Measurements from ENCODE around the gene CD40.
A peak's percentile ranks its signal among the peaks of the same experiment; 100 is the strongest.

Gene CD40

DNA sequence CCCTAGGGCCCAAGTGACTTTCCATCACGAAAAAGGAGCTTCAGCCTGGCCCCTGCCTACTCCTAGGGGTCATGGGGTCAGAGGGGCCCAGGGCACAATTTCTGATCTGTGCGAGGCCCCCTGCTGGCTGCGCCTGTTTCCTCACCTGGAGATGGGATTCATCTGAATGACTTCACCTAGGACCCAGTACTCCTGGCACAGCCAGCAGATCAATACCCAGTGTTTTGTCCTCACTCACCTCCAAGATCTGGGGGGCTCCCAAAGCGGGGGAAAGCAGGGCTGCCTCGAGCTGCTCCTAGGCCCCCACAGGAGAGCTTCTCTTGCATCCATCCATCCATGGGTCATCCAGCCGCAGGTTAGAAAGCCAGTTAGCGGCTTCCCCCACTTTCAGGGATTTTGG lies 33.8 kb downstream of the CD40 start:
- DNase-seq, result no peak

DNA sequence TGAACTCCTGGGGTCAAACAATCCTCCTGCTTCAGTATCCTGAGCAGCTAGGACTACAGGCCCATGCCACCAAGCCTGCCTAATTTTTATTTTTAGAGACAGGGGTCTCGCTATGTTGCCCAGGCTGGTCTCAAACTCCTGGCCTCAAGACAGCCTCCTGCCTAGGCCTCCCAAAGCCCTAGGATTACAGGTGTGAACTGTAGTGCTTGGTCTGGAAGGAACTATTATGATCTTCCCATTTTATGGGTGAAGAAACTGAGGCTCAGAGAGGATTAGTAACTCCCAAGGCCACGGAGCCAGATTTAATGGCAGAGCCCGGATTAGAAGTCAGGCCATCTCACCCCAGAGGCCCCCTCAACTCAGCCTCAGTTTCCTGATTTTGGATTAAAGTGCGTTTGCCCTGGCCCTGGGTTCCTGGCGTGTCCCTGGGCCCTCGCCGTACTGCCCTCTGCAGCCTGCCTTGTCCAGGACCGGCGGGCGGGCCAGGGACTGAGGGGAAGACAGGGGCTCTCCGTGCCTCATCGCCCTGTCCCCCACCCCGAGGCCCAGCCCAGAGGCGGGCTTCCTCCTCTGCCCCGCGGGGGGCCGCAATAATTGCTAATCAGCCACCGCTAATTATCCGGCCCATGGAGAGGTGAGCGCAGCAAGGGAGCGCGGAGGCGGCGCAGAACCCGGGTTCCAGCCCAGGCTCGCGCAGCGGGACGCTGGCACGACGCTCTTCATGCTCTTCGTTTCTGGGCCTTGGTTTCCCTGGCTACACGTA lies 34.9 kb downstream of the CD40 start:
- no peak for DNase-seq

DNA sequence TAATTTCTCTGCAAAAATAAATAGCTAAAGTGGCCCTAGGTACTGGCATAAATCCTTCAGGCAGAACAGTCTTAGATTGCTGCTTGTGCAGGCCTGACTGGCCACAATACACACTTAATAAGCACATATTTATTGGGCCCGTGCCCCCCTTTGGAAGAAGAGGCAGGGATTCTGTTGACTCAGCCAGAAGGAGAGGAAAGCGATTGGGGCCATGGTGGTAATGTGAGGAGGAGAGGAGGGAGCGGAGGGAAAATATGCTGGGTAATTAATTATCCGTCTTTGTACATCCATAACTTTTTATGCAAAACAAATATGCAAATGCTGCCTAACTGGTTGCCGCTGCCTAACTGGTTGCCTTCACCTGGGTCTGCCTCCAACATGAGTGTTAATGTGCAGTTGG lies 36.2 kb downstream of the CD40 start:
- no peak for DNase-seq

DNA sequence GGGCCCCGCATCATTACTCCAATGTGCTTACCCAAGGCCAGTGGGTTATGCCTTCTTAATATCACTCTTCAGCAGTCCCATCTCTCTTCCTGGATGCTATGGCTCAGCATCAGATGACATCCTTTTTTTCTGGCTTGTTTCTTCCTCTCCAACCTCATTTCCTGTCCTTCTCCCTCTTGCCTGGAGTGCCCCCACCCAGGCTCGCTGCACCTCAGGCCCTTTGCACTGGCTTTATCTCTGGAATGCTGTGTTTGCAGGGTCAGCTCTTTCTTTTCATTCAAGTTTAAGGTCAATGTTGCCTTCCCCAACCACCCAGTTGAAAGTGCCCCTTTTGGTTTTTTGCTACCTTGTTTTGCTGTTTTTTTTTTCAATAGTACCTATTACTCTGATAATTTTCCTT lies 36.7 kb downstream of the CD40 start:
- DNase-seq, result no peak

DNA sequence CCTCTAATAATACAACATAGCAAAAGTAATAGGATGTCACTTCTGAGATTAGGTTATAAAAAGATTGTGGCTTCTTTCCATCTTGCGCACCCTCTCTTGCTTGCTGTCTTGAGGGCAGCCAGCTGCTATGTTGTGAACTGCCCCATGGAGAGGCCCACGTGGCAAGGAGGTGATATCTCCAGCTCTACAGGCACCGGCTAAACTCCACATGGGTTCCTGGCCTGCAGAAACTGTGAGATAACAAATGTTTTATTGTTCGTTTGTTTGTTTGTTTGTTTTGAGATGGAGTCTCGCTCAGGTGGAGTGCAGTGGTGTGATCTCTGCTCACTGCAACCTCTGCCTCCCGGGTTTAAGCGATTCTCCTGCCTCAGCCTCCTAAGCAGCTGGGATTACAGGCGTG lies 38.0 kb downstream of the CD40 start:
- no peak for DNase-seq

DNA sequence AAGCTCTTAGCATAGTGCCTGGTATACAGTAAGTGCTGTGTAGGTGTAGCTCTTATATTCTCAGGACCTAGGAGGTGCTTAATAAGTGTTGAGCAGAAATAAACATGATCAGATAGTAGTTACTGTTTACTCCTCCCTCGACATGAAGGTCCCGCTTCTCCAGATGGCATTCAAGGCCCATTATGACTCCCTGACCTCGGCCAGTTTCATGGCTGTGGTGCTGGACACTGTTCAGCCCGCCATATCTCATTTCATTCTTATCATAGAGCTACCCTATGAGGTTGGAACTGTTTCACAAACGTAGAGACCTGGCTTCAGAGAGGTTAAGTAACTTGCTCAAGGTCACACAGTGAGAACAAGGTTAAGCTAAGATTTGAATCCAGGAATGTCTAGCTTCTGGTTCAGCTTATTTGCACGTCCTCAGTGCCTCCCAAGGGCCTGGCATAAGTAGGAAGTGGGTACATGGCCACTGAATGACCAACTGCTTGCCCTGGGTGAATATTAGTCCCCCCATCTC lies 39.0 kb downstream of the CD40 start:
- DNase-seq, result no peak

DNA sequence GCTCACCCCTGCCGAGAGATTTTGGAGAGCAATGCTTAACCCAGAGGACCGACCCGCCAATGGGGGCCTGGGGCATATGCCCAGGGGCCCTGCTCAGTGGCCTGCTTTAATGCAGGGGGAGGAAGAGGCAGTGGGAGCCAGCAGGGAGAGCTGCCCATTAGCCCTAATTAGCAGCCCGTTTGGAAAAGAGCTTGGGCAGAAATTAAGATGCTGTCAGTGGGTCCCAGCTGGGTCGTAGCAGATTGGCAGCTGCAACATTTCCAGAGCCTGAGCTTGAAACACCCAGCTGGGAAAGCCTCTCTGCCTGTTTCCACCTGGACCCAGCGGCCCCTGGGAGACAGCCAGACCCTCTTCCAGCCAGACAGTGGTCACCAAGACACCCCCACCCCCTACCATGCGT lies 39.5 kb downstream of the CD40 start:
- DNase-seq, result no peak

DNA sequence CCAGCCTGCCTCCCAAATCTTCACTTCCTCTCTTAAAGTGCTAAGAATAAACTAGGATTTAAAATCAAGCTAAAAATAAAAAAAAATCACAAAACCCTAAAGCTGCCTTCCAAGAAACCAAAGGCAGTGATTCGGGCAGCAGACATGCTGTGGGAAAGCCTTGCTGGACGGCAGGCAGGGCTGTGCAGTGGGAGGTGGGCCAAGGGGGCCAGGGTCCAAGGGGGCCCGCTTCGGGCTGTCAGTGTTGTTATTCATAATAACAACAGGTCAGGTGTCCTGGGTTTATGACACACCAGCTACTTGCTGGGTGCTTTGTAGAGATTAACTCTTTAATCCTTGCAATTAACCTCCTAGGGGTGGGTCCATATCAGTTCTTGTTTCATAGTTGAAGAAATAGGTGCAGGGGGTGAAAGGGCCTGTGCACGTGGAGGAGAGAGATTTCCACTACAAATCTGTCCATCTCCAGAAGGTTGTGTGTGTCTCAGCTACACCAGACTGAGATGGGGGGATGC lies 40.4 kb downstream of the CD40 start:
- DNase-seq, result no peak

DNA sequence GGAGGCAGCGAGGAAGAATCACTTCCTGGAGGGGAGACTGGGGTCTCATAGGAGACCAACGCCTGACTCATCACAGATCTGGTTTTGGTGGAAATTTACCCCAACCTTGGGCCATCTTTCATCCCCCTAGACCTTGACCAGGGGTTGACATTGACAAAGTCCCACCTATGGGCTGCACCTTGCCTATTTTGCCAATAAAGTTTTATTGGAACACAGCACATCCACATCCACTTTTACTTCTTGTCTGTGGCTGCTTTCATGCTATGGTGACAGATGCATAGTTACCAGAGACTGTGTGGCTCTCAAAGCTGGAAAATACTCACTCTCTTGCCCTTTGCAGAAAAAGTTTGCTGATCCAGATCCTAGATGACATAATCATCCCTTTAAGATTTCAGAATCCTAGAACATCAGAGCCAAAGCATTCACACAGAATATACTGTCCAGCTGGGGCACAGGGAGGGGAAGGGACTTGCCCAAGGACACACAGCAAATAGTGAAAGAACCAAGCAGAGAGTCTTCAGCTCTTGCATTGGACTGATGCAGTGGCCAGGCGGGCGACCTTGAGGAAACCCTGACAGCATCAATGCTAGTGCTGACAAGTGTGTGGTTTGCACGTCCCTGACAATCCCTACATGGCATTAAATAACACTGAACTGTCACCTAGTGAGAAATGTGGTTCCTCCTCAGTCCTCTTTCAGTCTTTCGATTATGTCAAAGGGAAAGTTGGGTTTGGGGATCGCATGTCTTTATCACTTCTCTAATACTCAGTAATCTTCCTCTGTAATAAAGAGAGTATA lies 41.2 kb downstream of the CD40 start:
- no peak for DNase-seq

DNA sequence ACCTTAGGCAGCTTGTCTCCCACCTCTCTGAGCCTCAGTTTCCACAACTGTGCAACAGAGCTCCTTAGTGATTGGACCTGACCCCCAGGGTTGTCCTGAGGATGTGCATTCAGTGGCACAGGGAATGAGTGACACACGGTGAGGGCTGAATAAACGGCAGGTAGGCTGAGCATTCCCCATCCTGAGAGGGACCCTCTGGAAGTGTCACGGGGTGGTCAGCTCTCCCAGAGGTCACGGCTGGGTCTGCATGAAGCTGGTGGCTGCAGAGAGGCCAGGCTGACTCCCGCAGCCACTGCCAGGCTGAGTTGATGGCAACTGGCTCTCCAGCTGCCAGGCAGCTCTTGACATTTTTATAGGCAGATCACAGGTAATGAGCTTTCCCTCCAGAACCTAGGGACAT lies 42.5 kb downstream of the CD40 start:
- DNase-seq, result no peak

DNA sequence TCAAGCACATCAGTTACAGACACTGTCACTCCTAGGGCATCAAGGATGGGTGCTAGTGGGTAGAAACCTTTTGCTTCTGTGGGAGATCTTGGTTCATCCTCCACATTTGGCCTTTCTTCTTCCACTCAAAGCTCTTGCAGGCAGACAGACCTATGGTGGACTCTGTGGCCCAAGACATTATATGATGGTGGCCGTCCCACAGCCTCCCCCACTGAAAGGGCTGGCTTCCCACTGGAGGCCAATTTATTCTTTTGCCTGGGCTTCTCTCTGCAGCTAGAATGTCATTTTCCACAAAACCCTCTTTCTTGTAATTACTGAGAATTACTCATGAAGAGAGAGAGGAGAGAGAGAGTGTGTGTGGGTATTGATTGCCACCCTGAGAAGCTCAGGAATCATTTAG lies 43.8 kb downstream of the CD40 start:
- no peak for DNase-seq

DNA sequence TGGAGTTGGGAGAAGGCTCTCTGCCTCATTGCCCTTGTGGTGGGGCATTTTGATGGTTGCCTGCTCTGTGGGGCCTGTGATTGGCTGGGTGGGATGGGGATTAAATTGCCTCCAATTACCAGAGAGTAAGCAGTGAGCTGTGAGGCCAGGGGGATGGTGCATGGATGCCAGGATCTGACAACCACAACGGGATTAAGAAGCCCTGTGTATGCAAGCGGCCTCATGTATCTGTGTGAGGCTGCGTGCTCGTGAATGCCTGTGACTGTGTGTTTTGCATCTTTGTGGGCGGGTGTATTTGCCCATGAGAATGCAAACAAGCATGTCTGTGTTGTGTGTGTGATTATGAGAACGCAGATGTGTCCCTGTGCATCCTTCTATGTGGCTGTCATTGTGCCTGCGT lies 46.1 kb downstream of the CD40 start:
- DNase-seq, result no peak

DNA sequence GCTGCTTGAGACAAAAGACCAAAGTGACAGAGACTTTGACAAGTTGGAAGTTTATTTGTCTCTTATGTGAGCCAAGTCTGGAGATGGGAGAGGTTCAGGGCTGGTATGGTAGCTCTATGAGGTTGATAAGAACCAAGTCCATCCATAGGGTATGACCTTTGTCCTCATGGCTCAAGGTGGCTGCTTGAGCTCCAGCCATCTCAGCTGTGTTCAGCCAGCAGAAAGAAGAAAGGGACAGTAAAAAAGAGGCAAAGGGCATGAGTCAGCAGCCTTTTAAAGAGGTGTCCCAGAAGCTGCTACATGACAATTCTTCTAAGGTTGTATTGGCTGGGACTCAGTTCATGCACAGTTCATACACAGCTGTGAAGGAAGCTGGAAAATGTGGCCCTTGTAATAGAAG lies 49.0 kb downstream of the CD40 start:
- DNase-seq, result no peak

DNA sequence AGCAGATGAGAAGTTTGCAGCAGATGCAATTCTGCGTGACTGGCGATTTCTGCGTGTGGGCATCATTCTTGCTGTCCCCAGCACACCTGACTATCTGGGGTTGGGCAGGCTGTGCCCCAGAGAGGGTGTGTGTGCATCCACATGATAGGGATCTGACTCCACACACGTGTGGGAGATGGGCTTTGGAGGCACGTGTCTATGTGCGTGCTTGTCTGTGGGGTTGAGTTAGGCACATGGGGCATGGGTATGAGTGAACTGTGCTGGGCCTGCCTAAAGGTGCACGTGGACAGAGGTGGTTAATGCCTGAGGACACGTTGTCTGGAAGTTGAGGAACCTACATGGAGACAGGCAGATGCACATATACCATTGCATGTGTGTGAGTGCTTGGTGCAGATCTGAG lies 50.3 kb downstream of the CD40 start:
- DNase-seq, result no peak

DNA sequence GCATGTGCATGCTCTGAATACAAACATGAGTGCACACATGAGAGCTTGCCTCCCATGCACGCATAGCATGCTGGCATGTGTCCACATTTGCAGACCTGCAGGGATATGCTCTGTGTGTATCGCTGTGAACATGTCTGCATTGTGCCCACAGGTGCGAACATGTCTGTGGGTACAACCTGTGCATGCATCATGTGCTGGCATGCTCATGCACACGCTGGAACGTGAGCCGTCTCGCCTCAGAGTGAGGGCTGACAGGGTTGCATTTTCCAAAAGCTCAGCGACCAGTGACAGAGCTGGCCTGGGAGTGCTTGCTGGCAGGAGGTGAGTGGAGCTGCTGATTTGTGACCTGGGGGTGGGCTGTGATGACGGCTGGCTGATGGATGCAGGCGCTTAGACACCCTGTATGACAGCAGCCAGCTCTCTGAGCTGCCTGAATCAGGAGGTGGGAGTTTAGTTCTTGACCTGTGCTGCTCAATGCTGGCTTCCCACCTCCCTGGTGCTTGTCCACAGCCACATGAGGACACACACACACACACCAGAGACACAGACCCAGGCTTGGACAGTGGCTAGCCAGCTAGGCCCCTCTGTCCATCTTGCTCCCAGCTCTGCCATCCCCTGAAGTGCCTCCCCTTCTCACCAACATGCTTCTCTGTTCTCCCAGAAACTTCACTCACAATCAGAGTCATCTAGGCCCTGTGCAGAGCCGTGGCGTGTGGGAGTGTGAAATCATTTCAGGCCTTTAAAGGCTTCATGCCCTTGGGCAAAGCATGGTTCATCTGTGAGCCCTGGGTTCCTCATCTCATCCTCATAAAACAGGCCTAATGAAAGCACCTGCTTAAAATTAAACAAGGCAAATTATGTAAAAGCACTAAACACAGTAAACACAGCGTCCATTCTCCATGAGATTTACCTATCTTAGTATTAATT lies 51.4 kb downstream of the CD40 start:
- DNase-seq, result no peak

DNA sequence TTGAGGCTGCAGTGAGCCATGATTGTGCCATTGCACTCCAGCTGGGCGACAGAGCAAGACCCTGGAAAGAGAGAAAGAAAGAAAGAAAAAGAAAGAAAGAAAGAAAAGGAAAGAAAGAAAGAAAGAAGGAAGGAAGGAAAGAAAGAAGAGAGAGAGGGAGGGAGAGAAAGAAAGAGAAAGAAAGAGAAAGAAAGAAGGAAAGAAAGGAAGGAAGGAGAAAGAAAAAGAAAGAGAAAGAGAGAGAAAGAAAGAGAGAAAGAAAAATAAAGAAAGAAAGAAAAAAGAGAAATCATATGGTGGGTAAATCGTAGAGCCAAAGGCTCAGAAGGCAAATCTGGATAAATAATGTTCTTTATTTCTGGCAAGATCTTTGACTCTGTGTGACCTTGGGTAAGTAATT lies 53.4 kb downstream of the CD40 start:
- DNase-seq, result no peak

DNA sequence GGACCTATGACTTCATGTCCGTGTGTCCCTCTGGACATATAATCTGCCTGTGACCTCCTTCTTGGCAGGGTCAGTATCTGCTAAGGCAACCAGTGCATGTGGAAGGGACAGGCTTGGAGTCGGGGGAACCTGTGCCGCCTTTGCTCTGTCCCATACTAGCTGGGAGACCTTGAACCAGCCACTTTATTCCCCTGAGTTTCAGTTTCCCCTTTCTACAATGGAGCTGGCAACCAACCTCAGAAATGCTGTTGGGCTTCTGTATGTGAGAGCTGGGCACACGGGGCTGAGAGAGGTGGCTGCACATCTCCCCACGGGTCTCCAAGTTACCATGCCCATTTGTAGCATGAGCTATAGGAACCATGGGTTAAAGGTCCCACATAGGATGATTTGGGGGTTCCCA lies 53.8 kb downstream of the CD40 start:
- no peak for DNase-seq

DNA sequence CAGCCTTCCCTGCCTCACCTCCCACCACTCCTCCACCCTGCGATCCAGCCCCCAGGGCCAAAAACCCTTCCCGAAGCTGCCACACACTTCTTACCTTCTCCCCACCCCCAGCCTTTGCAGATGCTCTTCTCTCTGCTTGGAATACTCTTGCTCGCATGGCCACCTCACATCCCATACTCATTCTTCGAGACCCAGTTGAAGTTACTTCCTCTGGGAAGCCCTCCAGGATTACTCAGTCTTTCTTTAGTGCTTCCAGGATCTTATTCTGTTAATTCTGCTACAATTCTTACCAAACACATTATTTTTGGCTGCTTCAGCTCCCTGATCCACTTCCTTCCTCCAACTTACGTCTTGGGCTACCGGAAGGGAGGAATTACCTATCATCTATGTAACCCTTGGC lies 54.3 kb downstream of the CD40 start:
- DNase-seq, result no peak

DNA sequence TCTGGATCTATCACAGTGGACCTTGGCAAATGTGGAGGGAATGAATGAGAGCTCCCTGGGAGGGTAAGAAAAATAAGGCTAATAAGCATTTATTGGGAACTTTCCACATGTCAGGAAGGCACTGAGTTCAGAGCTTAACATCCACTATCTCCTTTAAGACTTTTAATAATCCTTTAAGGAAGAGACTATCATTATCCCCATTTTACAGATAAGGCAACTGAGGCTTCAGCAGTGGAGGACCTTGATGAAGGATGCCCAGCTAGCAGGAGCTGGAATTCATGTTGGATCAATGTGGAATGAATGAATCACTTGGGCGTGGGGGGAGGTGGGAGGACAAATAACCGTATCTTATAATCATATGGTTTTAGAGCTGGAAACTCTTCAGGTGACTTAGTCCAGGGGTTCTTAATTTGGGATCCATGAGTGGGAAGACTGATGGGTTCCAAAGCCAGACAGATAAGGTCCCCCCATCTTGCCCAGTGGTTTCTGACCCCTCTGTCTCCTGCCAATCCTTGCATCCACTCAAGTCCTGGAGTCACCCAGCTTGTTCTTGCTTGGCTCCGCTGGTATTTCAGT lies 54.9 kb downstream of the CD40 start:
- no peak for DNase-seq

DNA sequence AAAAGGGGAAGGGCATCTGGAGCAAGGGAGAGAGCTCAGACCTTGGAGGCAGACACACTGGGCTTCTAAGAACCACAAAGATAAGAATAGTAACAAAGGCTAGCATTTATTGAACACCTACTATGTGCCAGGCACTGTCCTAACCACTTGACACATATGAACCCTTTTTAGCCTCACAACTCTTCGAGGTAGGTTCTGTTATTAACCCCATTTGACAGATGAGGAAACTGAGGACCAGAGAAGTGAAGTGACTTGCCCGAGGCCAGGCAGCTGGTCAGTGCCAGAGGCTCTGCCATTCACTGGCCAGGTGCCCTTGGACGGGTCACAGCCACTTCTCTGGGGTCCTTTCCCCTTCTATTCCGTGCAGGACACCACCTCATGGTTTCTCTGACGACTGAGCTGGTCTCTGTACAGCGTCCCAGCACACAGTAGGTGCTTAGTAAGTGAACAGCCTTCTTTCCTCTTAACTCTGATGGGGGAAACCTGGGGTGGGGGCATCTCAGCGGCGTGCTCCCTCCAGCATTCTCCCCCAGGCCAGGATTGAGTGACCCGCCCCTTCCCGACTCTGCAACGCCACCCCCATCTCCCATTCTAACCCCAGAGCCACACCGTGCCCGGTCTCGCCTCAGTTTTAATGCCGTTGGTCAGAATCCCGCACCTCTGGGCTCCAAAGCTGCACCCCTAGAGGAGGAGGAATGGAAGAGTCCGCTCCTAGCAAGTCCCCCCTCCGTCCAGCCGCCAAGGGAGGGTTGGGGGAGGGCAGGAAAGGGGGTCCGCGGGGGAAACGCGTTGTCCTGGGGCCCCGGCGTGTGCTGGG lies 55.7 kb downstream of the CD40 start:
- DNase-seq, result no peak

DNA sequence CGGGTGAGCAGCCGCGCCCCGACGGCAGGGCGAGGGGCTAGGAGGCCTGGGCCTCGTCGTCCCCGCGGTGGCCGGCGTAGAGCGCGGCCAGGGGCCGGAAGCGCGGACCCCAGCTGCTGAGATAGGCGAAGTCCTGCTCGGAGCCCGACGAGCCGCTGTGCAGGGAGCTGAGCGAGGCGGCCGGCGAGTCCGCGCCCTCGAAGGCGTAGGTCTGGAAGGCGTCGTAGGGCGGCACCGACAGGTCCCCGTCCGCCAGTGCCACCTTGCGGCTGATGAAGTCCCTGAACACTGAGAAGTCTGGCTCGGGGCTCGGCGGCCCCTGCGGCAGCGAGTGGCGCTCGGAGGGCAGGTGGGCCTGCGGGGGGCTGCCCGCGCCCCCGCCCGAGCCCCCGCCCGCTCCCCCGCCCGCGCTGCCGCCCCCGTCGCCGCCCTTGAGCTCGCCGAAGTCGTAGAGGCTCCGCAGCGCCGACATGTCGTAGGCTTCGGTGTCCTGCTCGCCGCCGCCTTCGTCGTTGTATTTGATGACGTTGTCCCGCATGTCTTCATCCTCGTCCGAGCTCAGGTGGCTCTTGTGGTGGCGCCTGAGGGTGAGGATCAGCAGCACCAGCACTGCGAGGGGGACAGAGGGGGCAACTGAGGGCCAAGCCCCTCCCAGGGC lies 56.5 kb downstream of the CD40 start:
- DNase-seq, result peak; percentile 67
